ENCODE data around the gene EIF5AL1.
"Not testable (repeated sequence)": the region's sequence is repeated elsewhere in the genome, so short reads cannot be mapped to it uniquely, and the experiment has no call there.

EIF5AL1 gene

GRCh38 chr10:79488336-79488735, 24.0 kb upstream of the EIF5AL1 start:
- no peak for DNase-seq

GRCh38 chr10:79488870-79489269, 23.5 kb upstream of the EIF5AL1 start:
- DNase-seq = no peak

DNA sequence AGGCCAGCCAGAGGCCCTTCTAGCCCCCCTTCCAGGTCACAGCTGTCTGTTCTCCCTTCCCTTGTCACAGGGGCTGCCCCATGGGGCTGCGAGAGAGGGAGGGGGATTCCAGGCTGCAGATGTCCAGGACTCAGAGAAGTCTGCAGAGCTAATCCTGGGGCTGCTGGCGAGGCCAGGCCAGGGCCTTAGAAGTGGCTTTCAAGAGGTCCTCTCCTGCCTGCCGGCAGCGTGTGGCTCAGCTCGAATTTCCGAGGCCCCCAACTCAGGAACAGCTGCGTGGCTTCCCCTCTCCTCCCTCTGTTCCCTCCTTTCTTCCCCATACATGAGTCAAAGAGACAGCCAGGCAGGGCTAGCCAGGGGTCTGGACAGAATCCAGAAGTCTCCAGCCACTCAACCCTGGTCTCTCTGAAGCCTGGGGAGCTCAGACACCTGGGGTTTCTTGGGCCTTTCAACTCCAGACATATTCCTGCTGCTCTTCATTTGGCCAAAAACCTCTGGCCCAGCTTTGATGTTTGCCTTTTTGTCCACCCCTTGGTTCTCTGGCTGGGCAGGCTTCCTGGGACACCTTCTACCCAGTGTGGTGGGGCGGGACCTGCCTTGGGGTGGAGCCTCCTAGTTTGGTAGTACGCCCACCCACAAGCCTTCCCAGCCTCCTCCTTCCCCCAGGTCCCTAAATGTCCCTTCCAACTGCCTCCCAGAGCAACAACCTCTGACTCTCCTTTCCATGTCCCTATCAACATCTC, 21.8 kb upstream of the EIF5AL1 start:
- no peak for DNase-seq

DNA sequence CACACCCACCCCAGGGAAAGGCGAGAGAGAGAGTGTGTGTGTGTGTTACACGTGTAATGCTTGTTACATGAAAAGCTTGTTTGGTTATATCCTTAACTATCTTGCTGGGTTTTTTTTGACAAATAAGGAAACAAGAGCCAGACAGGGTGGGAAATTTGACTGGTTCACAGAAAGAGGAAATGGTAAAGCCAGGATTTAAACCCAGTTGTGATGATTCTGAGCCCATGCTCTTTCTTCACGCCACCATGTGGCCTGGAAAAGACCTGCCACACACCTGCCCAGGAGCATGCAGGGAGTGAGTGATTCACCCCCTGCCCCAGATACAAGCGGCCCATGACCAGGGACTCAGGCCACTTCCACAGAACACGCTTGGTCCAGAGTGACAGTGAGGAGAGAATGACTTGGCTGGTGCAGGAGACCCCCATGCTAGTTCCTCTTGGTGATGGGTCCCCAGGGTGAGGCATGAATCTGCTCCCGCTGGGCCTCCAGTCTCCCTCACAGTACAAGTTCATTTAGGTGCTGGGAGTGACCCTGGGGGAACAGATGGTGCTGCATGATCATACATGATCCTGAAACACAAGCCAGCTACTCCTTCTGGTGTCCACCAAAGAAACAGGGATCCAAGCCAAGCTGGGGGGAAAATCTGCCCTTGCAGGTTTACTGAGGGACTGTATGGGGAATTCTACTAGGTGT, 21.0 kb upstream of the EIF5AL1 start:
- no peak for DNase-seq

- DNase-seq = no peak
These were observed 20.1 kb upstream of the EIF5AL1 start for GRCh38 chr10:79492256-79492655.

GRCh38 chr10:79492839-79493238, 19.5 kb upstream of the EIF5AL1 start:
- DNase-seq = no peak

- no peak for DNase-seq
These were observed 18.5 kb upstream of the EIF5AL1 start for GRCh38 chr10:79493806-79494205.

DNA sequence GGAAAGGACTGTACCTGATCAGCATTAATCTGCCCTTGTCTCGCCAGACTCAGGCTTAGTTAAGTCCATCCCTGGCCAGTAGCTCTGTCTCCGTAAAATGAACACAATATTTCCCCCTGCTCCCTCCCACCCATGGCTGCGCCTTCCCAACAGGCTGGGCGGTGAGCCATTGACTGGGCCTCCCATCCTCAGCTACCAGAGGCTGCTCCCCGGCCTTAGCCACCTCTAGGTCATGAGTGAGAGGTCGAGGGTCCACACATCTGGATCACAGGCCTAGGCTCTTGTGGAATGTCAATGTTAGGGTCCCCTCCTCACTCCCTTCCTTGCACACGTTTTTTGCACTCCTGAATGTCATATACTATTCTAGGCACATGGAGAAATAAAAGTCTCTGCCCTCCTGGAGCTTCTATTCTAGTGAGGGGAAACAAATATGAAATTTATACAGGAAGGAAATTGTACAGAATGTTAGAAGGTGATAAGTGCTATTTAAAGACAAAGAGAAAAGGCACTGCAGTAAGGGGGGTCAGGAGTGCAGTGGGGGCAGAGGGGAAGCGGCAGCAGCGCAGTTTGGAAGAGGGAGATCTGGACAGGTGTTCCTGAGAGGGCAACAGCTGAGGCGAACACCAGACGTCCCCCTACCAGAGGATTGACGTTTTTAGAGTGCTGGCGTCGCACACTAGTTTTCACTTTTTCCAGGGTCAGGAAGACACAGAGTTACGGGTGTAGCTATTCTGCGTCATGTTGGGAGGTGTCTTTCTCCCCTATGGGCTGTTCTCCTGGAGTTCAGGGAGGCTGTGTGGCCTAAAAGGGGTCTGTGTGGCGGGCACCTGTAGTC, 17.2 kb upstream of the EIF5AL1 start:
- no peak for DNase-seq

DNA sequence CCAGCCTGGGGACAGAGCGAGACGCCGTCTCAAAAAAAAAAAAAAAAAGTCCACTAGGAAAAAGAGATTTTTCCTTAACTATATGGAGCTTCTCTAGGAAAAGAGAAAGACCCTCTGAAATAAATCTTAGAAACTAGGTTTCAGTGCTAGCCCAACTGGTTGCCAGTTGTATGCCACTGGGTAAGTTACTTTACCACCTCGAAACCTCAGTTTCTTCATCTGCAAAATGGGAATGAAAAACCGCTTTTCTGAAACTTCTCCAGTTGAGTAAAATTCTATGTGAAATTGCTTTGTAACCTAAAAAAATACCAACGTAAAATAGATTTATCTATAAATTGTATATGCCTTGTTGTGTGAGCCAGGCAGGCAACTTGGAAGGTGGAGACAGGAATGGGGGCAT, 16.5 kb upstream of the EIF5AL1 start:
- DNase-seq = no peak

DNA sequence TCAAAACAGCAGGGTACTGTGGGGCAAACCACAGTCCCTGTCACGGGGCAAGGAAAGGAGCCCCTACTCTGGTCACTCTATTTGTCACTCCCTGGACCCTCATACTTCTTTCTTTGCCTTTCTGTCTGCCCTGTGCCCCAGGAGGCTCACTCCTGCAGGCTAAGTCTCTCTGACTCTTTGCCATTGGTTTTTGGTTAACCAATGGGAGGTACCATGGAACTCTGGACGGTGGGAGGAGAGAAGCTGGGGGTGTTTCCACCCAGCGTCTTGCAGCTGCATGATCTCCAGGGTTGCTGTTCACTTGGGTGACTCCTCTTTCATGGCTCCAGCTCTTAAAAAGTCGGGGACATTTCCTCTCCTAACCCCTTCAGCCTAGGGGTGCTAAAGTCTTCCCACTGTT, 15.4 kb upstream of the EIF5AL1 start:
- no peak for DNase-seq

- no peak for DNase-seq
These were observed 14.0 kb upstream of the EIF5AL1 start for GRCh38 chr10:79498291-79498829.

- DNase-seq = peak; percentile 12
These were observed 9.6 kb upstream of the EIF5AL1 start for GRCh38 chr10:79502561-79503309.

GRCh38 chr10:79503787-79504186, 8.5 kb upstream of the EIF5AL1 start:
- DNase-seq = not testable (repeated sequence)

GRCh38 chr10:79504483-79504882, 7.8 kb upstream of the EIF5AL1 start:
- not testable (repeated sequence) for DNase-seq

- DNase-seq = not testable (repeated sequence)
These were observed 7.0 kb upstream of the EIF5AL1 start for GRCh38 chr10:79505328-79505727.

DNA sequence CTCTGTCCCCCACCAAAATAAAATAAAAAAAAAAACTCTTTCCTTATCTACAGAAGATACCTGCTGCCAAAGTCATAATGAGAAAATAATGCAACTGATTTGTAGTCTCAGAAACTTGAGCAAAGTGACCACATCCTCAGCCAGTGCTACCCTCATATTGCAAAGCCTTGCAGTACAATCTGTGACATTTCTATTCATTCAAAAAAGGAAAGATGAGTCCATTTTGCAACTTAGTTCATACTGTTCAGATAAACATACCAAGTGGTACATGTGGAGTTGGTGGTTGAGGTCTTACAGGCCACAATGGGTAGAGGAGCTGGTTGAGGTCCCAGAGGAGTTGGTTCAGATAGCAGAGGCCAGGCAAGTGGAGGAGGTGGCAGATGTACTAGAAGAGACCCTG, 6.5 kb upstream of the EIF5AL1 start:
- DNase-seq = no peak

DNA sequence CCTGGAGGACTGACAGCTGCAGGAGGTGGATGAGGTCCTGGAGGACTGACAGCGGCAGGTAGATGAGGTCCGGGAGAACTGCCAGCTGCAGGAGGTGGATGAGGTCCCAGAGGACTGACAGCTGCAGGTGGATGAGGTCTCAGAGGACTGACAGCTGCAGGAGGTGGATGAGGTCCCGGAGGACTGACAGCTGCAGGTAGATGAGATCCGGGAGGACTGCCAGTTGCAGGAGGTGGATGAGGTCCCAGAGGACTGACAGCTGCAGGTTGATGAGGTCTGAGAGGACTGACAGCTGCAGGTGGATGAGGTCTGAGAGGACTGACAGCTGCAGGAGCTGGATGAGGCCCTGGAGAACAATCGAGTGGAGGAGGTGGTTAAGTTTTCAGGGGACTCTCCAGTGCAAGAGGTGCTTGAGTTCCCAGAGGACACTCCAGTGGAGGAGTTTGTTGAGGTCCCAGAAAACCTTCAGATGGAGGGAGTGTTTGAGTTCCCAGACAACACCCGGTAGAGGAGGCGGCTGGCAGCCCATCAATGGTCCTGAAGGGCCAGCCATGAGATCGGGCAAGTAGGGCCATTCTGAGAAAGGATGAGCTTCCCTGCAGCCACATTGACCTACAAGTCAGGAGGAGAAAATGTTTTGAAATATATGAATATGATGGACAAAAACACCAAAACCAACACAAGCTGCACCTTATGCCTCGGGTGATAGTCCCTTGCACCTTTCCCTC, 4.7 kb upstream of the EIF5AL1 start:
- DNase-seq = peak; percentile 37

DNA sequence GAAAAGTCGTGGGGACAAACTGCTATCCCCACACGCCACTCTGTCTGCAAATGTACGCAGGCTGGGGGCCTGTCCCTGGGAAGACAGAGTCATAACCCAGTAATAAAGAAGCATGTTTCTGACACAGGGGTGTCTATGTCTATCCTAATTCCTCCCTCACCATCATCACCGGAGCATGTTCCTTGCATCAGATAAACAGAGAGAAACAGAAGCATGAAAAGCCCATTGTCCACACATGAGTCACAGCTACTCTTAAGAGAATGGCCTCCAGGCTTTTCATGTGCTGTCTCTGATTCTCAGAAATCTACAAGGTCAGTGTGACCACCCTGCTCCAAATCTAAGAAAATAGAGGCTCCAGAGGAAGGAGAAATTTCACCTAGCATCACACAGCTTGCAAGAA, 4.1 kb upstream of the EIF5AL1 start:
- DNase-seq = not testable (repeated sequence)

DNA sequence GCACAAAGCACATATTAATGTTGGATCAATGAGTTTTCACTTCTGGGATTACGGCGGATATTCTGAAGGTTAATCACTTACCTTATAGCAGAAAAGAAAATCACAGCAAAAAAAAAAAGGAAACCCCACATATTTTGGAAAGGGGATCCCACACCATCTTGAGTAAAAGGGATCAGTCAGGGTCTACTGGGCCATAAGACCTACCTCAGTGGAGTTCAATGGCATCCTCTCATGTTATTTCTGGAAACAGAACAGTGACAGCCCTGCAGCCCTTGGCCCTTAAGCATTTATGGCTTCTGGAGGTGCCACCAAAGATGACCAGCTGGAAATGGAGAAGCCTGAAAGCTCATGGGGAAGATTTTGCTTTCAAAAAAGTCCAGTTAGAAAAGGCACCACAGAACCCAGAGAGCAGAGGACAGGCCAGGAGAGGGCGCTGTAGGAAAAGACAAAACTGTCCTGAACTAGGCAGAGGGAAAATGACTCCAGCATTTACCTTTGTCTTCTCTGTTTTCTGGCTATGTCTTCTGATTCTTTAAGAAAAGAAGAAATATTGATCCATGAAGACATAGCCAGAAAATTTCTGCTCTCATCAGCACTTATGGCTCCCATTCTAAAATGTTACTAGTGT, 2.9 kb upstream of the EIF5AL1 start:
- not testable (repeated sequence) for DNase-seq

- not testable (repeated sequence) for DNase-seq
These were observed 2.3 kb upstream of the EIF5AL1 start for GRCh38 chr10:79509934-79510508.
